Cardiac septum (tissue), 1 donor: Measurements from ENCODE around the gene PCOLCE2. TPM values are rescaled to one million over a fixed set of nuclear protein-coding genes. Genes with fewer than 3 reads are reported as not detected.

Experiments used
- DNase-seq: peaks from one replicate; pipeline ENCODE4 v3.0.0-alpha.2; 2020; ENCODE audit warnings: low spot score
- intact Hi-C: fragments of 100-400 bp; cut with DNase I; formaldehyde crosslinking; loops from one replicate; pipeline ENCODE4 v1.14.0; 2022
- total RNA-seq: library from RNA; stranded (reverse); fragmentation: NEBNext Ultra II Directional; extraction: Animal tissue kit (Norgen Biotek cat#: 25700); gene quantifications from one replicate; pipeline ENCODE4 v1.2.1, GENCODE V29; 2021
- donor health status: DM: no; HTN: no; CAD: no.

PCOLCE2 gene
- total RNA-seq, 1 donor from 2014 or later = 42.2 TPM

DNA sequence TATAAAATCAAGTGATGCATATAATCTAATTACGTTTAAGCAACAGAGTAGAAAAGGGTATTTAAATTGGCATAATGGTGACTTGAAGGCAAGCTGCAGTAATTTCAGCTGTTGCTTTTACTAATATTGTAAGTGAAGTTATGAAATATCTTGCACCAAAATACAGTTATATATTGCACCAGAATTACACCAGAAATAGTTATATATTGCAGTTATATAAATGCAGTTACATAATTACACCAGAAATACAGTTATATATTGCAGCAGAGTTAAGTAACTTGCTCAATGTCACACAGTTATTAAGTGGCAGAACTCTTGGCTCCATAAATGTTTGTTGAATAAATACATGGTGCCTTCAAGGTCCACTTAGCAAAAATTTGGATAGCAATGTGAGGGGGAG lies 51.4 kb downstream of the PCOLCE2 start:
- no peak for DNase-seq
- intact Hi-C loops = no loop called here

DNA sequence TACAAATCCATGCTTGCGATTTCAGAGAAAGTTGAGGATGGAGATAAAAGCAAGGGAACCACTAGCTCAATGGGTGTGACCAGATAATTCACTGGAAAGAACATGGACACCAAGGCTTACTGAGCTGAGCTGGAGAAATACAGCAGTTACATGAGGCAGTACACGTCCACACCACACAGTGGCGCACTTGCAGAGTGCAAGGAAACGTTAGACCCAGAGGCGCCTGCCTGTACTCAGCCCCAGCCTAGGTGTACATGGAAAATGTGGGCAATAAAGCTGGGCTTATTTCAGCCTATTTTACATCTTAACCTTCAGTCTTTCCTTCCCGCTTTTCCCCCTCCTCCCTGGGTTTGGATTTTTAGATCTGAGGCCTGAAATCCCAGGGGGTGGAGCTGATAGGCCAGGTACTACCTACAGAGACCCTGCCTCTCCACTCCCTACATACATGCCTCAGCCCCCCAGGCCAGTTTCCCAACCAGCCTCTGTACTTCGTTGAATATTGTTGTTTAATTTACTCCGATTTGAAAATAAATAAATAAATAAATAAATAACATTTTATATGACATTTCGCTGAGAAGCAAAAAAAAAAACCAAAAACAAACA lies 60.1 kb downstream of the PCOLCE2 start:
- DNase-seq = peak; percentile 89
- intact Hi-C loops = loop anchor here (2.0 to 10.0 kb wide), 3 partner anchors 103 to 244 kb away; no protein-coding TSS in a partner anchor

DNA sequence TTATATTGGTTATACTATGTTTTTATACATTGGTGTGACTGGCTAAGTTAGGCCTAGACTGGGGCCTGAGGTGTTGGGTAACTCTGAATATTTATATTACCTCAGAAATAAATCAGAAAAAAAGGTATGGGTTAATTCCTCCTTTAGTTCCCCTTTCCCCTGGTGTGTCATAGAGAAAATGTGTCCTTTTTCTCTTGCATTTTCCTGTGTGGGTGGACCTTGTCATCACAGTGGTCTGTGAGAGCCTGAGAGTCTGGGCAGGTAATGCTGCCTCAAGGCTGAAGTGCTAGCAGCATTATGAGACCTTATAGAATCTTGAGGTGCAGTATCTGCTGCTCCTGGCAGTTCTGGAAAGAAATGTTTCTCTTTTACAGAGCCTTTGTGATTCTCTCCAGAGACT lies 69.7 kb downstream of the PCOLCE2 start:
- no peak for DNase-seq
- intact Hi-C loops = no loop called here

DNA sequence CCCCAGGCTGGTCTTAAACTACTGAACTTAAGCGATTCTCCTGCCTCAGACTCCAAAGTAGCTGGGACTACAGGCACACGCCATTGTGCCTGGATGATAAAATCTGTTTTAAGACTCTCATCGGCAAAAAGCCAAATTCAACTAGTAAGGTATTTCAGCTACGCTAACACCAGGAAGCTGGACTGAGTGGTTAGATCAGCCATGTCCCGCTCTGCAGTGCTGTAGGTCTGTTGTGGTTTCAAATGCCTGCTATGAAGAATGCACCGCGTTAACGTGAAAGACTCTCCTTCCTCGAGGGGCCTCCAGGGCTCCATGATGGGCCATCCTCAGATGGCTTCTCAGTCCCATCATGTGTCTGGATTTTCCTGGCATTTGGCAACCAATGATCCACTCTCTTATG lies 70.2 kb downstream of the PCOLCE2 start:
- no peak for DNase-seq
- intact Hi-C loops = no loop called here

DNA sequence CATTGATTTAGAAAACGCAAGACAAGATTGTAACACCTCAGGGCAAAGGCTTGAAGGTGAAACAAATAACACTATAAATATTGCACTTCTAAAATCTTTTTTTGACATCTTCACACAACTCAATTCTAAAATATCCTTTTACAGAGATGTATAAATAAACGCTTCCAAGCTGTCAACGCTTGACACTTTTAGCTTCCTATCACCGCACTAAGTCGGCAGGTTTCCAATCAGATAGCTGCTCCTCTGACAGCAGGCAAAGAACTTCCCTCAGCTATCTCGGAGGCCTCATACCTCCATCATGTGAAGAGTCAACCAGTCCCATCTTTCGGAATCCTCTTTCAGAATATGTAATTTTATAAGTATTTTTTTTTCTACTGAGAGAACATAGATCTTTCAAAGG lies 71.0 kb downstream of the PCOLCE2 start:
- no peak for DNase-seq
- intact Hi-C loops = no loop called here

DNA sequence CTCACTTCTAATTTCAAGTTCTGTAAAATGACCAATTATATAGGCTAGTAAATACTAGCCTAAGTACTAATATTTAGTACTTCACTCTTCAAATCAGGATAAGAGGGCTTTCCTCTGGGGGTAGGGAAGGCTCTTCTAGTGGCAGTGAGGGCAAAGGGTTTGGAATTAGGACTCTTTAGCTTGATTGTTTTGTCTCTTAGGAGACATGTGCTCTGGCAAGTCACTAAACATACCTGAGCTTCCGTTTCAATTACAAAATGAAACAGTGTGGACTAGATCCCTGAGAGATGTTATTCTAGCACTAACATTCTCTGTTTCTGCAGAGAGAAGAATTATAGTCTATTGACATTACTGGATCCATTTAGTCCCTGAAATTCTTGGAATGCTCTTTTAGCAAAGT lies 71.5 kb downstream of the PCOLCE2 start:
- intact Hi-C loops = no loop called here
- DNase-seq = no peak

DNA sequence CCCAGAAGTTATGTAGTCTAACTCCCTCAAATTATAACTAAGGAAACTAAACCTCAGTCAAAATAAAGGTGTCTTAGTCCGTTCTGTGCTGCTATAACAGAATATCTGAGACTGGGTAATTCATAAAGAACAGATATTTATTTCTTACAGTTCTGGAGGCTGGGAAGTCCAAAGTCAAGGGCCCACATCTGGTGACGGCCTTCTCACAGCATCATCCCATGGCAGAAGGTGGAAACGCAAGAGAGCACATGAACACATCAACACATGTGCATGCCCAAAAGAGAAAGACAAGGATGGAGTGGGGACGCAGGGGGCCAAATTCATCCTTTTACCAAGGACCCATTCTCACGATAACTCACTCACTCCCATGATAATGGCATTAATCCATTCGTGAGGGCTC lies 73.1 kb downstream of the PCOLCE2 start:
- intact Hi-C loops = no loop called here
- no peak for DNase-seq

DNA sequence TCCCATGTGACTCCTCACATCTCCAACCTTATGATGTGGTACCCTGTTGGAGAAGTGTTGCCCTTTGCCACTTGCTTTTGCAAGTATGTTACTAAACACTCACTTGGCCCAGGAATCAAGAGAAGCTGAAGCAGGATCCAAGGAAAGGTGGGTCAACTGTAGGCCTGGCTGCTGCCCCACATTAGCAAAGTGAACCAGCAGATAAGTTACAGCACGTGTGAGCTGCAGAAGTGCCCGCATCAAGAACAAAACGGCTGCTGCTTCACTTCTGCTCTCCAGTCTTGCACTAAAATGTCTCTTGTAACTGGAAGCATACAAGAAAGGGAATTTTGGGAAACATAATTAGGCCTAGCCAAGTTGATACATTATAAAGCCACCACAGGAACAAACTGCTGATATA lies 79.6 kb downstream of the PCOLCE2 start:
- DNase-seq = no peak
- intact Hi-C loops = no loop called here

DNA sequence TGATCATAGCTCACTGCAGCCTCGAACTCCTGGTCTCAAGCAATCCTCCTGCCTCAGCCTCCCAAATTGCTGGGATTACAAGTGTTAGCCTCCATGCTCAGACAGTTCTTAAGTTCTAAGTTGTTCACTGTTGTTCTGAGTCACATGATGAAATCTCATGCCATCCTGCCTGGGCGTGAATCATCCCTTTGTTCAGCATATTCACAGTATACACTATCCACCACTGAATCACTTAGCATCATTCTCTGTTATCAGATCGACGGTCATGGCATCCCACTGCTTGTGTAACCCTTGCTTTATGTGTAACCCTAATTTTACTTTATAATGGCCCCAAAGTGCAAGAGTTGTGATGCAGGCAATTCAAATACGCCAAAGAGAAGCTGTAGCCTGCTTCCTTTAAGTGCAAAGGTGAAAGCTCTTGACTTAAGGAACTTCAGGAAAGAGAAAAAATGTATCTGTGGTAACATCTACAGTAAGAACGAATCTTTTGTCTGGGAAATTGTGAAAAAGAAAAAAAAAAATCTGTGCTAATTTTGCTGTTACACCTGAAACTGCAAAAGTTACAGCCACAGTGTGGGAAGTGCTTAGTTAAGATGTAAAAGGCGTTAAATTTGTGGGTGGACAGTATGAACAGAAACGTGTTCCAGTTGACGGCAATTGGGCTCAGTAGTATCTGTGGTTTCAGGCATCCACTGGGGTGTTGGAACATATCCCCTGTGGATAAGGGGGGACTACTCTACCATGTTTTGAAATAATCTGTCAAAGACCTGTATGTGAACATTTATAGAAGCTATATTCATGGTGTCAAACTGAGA lies 80.6 kb downstream of the PCOLCE2 start:
- intact Hi-C loops = no loop called here
- DNase-seq = no peak

DNA sequence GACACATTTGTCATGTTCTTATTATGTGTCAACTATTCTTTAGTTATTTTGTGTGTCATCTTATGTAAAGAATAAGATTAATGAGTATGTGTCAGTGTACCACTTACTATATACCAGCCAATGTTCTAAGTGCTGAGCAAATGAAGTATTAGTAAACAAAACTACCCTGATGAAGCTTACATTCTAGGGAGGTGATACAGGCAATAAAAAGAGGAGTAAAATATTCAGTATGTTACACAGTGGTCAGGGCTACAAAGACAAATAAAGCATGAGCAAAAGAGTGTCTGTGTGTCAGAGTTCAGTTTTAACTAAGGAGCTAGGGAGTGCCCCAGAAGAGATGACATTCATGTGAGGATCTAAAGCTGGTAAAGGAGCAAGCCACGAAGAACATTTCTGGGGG lies 86.0 kb downstream of the PCOLCE2 start:
- intact Hi-C loops = no loop called here
- no peak for DNase-seq

DNA sequence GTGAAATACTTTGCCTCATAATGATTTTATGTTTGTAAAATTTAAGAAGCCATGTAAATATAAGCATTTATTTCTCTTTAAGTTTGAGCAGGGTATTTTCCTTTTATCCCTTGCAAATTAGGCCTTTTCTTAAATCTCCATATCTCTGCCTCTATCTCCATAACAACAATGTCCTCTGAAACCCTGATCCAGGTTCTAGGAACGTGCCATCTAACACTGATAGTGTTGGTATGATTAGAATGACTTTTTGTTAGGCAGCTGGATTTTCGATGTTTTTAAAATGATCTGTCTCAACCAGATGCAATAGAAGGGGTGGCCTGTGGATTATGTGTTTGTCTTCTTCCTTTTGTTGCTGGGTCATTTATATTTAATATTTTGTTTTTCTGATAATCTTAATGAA lies 87.1 kb downstream of the PCOLCE2 start:
- intact Hi-C loops = no loop called here
- DNase-seq = no peak

DNA sequence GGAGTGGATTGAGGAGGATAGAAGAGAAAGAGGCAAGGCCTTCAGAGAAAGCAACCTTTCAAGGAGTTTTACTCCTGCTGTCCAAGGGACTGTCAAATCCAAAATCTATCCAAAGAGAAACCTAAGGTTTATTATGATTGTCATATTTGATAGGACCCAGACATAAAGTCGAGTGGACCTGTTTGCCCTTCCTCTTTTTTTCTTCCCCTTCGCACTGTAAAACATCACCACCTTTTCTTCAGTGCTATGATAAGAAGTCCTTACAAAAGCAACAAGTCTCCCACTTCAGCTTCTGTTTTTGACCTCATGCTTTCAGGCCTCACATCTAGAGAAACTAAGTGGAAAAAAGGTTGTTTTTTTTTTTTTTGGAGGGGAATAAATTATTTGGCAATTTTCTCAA lies 92.1 kb downstream of the PCOLCE2 start:
- intact Hi-C loops = no loop called here
- no peak for DNase-seq

DNA sequence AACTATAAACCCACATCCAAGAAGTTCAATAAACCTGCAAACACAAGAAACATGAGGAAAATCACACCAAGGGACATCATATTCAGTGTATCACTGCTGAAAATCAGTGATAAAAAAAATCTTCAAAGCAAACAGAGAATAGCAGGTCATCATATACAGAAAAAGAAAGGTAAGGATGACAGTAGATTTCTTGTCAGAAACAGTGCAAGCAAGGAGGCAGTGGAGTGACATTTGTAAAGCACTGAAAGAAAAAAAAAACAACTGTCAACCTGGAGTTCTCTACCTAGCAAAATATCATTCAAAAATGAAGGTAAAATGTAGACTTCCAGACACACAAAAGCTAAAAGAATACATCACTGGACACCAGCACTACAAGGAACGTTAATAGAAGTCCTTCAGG lies 93.6 kb downstream of the PCOLCE2 start:
- DNase-seq = no peak
- intact Hi-C loops = no loop called here

DNA sequence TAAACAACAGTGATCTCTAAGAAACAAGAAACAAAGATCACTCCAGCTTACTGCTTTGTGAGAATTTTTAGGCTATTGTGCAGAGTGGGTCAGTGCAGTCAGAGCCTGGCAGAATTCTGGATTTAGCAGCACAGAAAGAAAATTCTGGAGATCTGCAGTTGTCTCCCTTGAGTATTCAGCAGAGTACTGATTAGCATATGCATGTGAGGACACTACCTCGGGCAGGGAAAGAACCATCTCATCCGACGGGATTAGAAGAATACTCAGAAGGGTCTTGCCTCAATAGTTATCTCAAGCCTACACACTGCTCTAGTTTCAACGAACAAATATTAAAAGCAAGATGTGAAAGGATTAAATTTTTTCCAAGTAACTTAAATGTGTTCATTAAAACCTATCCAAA lies 94.4 kb downstream of the PCOLCE2 start:
- intact Hi-C loops = no loop called here
- no peak for DNase-seq

DNA sequence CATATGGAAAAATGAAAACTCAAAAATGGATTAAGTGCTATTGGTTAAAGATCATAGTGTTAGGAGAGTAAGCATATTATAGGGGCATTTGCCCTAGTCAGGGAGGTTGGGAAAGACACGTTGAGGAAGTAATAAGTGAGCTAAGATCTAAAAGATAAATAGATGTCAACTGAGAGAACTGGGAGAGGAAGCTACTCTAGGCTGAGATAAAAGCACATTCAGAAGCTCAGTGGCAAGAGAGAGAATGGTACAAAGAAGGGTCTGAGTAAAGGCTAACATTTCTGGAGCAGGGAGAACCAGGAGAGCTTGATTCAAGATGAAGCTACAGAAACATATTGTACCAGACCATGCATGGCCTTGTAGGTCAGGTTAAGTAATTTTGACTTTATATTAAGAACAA lies 101.2 kb downstream of the PCOLCE2 start:
- DNase-seq = no peak
- intact Hi-C loops = no loop called here

DNA sequence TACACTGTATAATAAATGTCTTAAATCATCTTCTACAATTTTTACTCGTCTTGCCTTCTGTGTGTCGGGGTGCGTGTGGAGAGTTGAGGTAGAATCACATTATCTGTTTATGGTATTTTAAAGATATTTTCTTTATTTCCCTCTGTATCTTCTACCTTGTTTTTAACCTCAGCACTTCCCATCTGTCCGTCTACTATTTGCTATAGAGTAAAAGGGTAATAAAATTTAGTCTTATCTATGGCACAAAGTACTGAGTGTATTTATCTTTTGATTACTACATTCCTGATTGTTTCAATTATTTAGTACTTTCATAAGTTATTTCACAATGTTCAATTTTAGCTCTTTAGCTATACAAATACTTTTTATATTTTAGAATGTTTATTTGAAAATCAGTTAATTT lies 102.9 kb downstream of the PCOLCE2 start:
- intact Hi-C loops = no loop called here
- no peak for DNase-seq

DNA sequence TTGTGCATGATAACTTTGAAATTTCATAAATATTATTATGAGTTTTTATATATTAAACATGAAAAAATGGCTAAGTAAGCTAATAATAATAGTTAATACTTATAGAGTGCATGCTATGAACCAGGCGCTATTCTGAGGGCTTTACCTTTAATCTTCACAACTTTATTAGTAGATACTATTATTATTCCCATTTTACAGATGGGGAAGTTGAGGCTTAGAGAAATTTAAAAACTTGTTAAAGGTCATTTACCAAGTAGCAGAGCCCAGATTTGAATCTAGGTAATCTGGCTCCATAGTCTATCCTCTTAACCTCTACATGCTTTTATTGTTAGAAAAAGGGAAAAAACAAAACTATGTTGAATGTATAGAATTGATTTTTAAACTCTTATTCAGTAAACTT lies 104.7 kb downstream of the PCOLCE2 start:
- intact Hi-C loops = no loop called here
- no peak for DNase-seq

DNA sequence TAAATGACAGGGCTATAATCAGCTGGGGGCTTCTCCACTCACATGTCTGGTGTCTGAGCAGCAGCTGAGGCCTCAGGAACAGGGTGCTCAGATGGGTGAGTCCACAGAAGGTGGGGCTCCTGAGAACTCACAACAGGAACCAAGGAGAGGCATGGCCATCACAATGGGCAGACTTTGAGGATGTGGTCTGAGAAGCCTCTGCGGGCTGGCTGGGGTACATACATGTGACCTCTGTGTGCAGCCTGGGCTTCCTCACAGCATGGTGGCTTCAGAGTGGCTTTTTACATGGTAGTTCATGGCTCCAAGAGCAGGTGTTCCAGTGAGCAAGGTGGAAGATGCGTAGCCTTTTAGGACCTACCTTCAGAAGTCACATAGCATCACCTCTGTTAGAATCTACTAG lies 106.3 kb downstream of the PCOLCE2 start:
- DNase-seq = no peak
- intact Hi-C loops = no loop called here

DNA sequence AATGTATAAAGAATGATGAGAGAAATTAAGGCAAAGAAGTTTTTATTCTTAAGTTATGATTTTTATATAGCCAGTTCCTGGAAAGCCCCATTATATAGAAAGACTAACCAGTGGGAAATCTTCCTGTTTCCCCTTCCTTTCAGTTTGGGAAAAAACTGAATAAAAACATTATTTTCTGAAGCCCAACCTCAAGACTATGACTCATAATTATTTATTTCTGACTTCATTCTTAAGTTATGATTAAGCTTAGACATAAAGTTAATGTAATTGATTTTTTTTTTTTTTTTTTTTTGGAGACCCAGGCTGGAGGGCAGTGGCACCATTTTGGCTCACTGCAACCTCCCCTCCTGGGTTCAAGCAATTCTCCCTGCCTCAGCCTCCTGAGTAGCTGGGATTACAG lies 109.3 kb downstream of the PCOLCE2 start:
- intact Hi-C loops = no loop called here
- DNase-seq = no peak

DNA sequence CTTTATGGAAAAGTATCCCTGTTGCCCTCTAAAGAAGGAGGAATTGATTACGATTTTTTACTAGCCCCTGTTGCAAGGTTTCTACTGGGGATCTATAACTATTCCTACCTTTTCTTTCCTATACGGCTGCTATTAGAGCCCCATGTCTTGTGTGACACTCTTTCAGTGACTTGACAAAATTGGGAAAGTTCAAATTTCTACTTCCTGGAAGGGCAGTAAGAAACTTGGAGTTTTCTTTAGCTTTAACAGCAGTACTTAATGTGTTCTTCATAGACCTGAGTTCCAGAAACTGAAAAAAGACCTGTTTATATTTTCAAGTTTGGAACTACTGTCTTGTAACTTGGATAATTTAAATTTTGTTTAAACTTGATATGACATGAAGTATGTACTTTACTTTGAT lies 110.3 kb downstream of the PCOLCE2 start:
- no peak for DNase-seq
- intact Hi-C loops = no loop called here

DNA sequence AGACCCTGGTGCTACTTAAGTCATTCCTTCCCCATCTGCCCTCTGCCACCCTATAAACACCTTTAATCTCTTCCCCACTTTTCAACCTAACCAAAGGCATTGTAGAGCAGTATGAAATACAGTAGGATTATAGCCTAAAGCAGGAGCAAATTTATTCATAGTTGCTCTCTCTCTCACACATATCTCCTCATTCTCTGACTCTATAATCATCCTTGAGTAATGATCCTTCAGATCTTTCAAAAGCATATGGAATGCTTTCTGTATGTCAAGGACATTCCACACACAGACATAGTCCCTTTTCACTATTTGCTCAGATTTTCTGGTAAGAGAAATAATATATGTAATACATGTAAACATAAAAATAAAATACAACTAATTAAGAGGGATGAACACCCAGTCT lies 111.0 kb downstream of the PCOLCE2 start:
- intact Hi-C loops = no loop called here
- no peak for DNase-seq

DNA sequence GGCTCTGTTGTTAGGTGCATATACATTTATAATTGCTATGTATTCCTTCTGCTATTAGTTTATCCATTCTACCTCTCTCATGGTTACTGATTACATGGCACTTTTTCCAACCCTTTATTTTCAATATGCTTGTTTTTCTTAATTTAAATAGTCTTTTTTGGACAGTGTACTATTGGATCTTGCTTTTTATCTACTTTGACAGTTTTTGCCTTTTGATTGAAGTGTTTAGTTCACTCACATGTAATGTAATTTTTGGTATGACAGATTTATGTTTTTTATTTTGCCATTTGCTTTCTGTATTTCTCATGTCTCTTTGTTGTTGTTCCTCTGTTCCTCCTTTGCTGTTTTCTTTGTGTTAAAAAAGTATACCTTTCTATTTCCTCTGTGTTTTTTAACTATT lies 120.5 kb downstream of the PCOLCE2 start:
- DNase-seq = no peak
- intact Hi-C loops = no loop called here
